HepG2 (cell line): ENCODE data around the gene TPGS1. TPM values are rescaled to one million over a fixed set of nuclear protein-coding genes. Genes with fewer than 3 reads are reported as not detected.

Experiments
- ARNT2 ChIP-seq: sonication (generic); formaldehyde crosslinking; IDR thresholded peaks from 2 replicates; pipeline ENCODE4 v1.8.0; 2022; ENCODE audit warnings: mild to moderate bottlenecking, low read depth, missing genetic modification reagents, moderate library complexity
- NRL ChIP-seq: sonication (generic); formaldehyde crosslinking; IDR thresholded peaks from 2 replicates; pipeline ENCODE4 v1.5.0; 2020; ENCODE audit warnings: missing genetic modification reagents, mild to moderate bottlenecking, moderate library complexity, borderline replicate concordance
- SETDB1 ChIP-seq: sonication (generic); formaldehyde crosslinking; IDR thresholded peaks from 2 replicates; pipeline ENCODE4 v1.5.1; 2020; ENCODE audit warnings: missing genetic modification reagents, mild to moderate bottlenecking, borderline replicate concordance
- TEAD2 ChIP-seq: sonication (generic); formaldehyde crosslinking; IDR thresholded peaks from 2 replicates; pipeline ENCODE4 v1.9.0; 2021; ENCODE audit warnings: missing genetic modification reagents
- U2AF1 ChIP-seq: fragments of 200-400 bp; formaldehyde crosslinking; optimal IDR thresholded peaks from 2 replicates; pipeline ENCODE3; 2017; ENCODE audit warnings: mild to moderate bottlenecking, low read depth, low read length
- ZNF326 ChIP-seq: sonication (generic); formaldehyde crosslinking; IDR thresholded peaks from 2 replicates; pipeline ENCODE4 v1.4.0; 2020; ENCODE audit warnings: missing genetic modification reagents, borderline replicate concordance
- ZNF333 ChIP-seq: sonication (generic); formaldehyde crosslinking; IDR thresholded peaks from 2 replicates; pipeline ENCODE4 v1.4.0; 2020; ENCODE audit warnings: mild to moderate bottlenecking, missing genetic modification reagents, borderline replicate concordance
- polyA plus RNA-seq, 8 experiments: library from polyadenylated mRNA; depleted of rRNA in 3 of 8; stranded (reverse) in 7 of 8; unstranded in 1 of 8; fragments of >200 nt; fragmentation: Illumina TruSeq in 4 of 8; extraction: Trizol in 4 of 8; gene quantifications; 2 replicates each; pipeline versions ENCODE4 v1.2.1 to v1.2.3, GENCODE V29; 2011 to 2016; ENCODE audit warnings: low read depth in 4 of 8, missing spikeins in 1 of 8, mixed read lengths in 1 of 8; ENCODE audit not compliant: insufficient read depth in 1 of 8
- total RNA-seq, 5 experiments: library from RNA; depleted of rRNA; stranded (reverse); fragments of >200 nt; fragmentation: Illumina TruSeq; extraction: Trizol; gene quantifications; 2 replicates each; pipeline ENCODE4 v1.2.3, GENCODE V29; 2016; ENCODE audit warnings: low read depth in 1 of 5
- TF ChIP-seq, protein P1 (sequence below): sonication (generic); formaldehyde crosslinking; IDR thresholded peaks from 2 replicates; pipeline ENCODE4 v1.4.0; 2020; ENCODE audit warnings: missing genetic modification reagents
- TF ChIP-seq, protein P2 (sequence below): sonication (generic); formaldehyde crosslinking; IDR thresholded peaks from 2 replicates; pipeline ENCODE4 v1.5.0; 2020; ENCODE audit warnings: mild to moderate bottlenecking, missing genetic modification reagents, borderline replicate concordance
- TF ChIP-seq, protein P3 (sequence below): sonication (generic); formaldehyde crosslinking; IDR thresholded peaks from 2 replicates; pipeline ENCODE4 v1.5.0; 2020; ENCODE audit warnings: mild to moderate bottlenecking, missing genetic modification reagents, moderate library complexity
- TF ChIP-seq, protein P4 (sequence below): sonication (generic); formaldehyde crosslinking; IDR thresholded peaks from 2 replicates; pipeline ENCODE4 v1.9.0; 2022; ENCODE audit warnings: low read depth, missing genetic modification reagents

The TPGS1 gene
- total and polyA plus RNA-seq, 2 of the 13 experiments (the other 11 are each of a cell fraction or from before 2014, with no cell fraction given): 1.1 to 6.2 TPM

DNA sequence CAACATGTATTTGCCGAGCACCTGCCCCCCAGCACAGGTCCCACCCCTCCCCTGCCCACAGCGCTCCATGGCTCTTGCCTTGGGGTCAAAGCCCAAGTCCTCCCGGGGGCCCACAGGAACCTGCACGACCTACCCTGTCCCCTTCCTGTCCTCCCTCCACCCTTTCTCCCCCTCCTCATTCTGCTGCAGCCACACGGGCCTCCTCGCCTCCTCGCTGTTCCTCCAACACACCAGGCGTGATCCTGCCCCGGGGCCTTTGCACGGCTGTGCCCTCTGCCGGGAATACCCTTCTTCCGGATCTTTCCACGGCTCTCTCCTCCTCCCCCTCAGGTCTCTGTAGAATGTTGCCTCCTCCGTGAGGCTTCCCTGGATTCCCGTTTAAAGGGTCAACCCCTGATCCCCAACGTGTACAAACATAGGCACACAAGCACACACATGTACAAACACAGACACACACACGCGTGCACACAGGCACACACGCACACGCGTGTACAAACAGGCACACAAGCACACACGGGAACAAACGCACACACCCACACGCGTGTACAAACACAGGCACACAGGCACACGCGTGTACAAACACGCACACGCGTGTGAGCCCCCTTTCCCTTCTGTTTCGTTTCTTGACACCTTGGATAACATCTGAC is 8.2 kb upstream of the TPGS1 start (continued):
- TF ChIP-seq, protein P1, sequence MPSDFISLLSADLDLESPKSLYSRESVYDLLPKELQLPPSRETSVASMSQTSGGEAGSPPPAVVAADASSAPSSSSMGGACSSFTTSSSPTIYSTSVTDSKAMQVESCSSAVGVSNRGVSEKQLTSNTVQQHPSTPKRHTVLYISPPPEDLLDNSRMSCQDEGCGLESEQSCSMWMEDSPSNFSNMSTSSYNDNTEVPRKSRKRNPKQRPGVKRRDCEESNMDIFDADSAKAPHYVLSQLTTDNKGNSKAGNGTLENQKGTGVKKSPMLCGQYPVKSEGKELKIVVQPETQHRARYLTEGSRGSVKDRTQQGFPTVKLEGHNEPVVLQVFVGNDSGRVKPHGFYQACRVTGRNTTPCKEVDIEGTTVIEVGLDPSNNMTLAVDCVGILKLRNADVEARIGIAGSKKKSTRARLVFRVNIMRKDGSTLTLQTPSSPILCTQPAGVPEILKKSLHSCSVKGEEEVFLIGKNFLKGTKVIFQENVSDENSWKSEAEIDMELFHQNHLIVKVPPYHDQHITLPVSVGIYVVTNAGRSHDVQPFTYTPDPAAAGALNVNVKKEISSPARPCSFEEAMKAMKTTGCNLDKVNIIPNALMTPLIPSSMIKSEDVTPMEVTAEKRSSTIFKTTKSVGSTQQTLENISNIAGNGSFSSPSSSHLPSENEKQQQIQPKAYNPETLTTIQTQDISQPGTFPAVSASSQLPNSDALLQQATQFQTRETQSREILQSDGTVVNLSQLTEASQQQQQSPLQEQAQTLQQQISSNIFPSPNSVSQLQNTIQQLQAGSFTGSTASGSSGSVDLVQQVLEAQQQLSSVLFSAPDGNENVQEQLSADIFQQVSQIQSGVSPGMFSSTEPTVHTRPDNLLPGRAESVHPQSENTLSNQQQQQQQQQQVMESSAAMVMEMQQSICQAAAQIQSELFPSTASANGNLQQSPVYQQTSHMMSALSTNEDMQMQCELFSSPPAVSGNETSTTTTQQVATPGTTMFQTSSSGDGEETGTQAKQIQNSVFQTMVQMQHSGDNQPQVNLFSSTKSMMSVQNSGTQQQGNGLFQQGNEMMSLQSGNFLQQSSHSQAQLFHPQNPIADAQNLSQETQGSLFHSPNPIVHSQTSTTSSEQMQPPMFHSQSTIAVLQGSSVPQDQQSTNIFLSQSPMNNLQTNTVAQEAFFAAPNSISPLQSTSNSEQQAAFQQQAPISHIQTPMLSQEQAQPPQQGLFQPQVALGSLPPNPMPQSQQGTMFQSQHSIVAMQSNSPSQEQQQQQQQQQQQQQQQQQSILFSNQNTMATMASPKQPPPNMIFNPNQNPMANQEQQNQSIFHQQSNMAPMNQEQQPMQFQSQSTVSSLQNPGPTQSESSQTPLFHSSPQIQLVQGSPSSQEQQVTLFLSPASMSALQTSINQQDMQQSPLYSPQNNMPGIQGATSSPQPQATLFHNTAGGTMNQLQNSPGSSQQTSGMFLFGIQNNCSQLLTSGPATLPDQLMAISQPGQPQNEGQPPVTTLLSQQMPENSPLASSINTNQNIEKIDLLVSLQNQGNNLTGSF (CRISPR knock-in tag): no peak
- no peak for TF ChIP-seq U2AF1
- no peak for TF ChIP-seq ZNF333
- TF ChIP-seq, protein P2, sequence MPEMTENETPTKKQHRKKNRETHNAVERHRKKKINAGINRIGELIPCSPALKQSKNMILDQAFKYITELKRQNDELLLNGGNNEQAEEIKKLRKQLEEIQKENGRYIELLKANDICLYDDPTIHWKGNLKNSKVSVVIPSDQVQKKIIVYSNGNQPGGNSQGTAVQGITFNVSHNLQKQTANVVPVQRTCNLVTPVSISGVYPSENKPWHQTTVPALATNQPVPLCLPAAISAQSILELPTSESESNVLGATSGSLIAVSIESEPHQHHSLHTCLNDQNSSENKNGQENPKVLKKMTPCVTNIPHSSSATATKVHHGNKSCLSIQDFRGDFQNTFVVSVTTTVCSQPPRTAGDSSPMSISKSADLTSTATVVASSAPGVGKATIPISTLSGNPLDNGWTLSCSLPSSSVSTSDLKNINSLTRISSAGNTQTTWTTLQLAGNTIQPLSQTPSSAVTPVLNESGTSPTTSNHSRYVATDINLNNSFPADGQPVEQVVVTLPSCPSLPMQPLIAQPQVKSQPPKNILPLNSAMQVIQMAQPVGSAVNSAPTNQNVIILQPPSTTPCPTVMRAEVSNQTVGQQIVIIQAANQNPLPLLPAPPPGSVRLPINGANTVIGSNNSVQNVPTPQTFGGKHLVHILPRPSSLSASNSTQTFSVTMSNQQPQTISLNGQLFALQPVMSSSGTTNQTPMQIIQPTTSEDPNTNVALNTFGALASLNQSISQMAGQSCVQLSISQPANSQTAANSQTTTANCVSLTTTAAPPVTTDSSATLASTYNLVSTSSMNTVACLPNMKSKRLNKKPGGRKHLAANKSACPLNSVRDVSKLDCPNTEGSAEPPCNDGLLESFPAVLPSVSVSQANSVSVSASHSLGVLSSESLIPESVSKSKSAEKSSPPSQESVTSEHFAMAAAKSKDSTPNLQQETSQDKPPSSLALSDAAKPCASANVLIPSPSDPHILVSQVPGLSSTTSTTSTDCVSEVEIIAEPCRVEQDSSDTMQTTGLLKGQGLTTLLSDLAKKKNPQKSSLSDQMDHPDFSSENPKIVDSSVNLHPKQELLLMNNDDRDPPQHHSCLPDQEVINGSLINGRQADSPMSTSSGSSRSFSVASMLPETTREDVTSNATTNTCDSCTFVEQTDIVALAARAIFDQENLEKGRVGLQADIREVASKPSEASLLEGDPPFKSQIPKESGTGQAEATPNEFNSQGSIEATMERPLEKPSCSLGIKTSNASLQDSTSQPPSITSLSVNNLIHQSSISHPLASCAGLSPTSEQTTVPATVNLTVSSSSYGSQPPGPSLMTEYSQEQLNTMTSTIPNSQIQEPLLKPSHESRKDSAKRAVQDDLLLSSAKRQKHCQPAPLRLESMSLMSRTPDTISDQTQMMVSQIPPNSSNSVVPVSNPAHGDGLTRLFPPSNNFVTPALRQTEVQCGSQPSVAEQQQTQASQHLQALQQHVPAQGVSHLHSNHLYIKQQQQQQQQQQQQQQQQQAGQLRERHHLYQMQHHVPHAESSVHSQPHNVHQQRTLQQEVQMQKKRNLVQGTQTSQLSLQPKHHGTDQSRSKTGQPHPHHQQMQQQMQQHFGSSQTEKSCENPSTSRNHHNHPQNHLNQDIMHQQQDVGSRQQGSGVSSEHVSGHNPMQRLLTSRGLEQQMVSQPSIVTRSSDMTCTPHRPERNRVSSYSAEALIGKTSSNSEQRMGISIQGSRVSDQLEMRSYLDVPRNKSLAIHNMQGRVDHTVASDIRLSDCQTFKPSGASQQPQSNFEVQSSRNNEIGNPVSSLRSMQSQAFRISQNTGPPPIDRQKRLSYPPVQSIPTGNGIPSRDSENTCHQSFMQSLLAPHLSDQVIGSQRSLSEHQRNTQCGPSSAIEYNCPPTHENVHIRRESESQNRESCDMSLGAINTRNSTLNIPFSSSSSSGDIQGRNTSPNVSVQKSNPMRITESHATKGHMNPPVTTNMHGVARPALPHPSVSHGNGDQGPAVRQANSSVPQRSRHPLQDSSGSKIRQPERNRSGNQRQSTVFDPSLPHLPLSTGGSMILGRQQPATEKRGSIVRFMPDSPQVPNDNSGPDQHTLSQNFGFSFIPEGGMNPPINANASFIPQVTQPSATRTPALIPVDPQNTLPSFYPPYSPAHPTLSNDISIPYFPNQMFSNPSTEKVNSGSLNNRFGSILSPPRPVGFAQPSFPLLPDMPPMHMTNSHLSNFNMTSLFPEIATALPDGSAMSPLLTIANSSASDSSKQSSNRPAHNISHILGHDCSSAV: no peak
- no peak for TF ChIP-seq ZNF326
- TF ChIP-seq, protein P3, sequence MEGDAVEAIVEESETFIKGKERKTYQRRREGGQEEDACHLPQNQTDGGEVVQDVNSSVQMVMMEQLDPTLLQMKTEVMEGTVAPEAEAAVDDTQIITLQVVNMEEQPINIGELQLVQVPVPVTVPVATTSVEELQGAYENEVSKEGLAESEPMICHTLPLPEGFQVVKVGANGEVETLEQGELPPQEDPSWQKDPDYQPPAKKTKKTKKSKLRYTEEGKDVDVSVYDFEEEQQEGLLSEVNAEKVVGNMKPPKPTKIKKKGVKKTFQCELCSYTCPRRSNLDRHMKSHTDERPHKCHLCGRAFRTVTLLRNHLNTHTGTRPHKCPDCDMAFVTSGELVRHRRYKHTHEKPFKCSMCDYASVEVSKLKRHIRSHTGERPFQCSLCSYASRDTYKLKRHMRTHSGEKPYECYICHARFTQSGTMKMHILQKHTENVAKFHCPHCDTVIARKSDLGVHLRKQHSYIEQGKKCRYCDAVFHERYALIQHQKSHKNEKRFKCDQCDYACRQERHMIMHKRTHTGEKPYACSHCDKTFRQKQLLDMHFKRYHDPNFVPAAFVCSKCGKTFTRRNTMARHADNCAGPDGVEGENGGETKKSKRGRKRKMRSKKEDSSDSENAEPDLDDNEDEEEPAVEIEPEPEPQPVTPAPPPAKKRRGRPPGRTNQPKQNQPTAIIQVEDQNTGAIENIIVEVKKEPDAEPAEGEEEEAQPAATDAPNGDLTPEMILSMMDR: no peak
- TF ChIP-seq SETDB1 (CRISPR knock-in tag): no peak
- TF ChIP-seq NRL: no peak
- TF ChIP-seq, protein P4, sequence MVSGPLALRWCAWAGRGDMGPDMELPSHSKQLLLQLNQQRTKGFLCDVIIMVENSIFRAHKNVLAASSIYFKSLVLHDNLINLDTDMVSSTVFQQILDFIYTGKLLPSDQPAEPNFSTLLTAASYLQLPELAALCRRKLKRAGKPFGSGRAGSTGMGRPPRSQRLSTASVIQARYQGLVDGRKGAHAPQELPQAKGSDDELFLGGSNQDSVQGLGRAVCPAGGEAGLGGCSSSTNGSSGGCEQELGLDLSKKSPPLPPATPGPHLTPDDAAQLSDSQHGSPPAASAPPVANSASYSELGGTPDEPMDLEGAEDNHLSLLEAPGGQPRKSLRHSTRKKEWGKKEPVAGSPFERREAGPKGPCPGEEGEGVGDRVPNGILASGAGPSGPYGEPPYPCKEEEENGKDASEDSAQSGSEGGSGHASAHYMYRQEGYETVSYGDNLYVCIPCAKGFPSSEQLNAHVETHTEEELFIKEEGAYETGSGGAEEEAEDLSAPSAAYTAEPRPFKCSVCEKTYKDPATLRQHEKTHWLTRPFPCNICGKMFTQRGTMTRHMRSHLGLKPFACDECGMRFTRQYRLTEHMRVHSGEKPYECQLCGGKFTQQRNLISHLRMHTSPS (CRISPR knock-in tag): no peak
- TF ChIP-seq TEAD2: no peak
- TF ChIP-seq ARNT2 (CRISPR knock-in tag): no peak
